ENCODE measurements around the gene GLTP.

DNA sequence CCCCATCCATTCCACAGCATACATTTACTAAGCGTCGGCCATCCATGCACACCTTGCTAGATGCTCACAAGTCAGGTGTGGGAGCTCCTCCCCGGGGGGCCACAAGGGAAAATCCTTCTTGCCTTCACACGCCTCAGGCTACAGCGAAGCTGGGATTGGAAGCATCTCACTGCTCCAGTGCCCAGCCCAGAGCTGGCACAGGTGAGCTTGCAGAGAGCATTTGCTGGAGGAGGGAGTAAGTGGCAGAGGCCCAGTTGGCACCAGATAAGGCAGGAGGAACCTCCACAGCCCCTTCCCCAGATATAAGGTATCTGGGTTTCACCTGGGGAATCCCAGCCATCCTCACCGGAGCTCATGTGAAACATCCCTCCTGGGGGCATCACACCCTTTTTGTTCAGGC lies 49.0 kb downstream of the GLTP start:
- TF ChIP-seq, protein P1, sequence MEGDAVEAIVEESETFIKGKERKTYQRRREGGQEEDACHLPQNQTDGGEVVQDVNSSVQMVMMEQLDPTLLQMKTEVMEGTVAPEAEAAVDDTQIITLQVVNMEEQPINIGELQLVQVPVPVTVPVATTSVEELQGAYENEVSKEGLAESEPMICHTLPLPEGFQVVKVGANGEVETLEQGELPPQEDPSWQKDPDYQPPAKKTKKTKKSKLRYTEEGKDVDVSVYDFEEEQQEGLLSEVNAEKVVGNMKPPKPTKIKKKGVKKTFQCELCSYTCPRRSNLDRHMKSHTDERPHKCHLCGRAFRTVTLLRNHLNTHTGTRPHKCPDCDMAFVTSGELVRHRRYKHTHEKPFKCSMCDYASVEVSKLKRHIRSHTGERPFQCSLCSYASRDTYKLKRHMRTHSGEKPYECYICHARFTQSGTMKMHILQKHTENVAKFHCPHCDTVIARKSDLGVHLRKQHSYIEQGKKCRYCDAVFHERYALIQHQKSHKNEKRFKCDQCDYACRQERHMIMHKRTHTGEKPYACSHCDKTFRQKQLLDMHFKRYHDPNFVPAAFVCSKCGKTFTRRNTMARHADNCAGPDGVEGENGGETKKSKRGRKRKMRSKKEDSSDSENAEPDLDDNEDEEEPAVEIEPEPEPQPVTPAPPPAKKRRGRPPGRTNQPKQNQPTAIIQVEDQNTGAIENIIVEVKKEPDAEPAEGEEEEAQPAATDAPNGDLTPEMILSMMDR (conservative IDR thresholded peaks at IDR 0.05 in 1 of 2, IDR thresholded peaks at IDR 0.05 in 1 of 2; ENCODE audit: extremely low read depth in 1 of 2, insufficient read depth in 1 of 2, low read depth in 1 of 2, low read length in 2 of 2) = no peak
- TF ChIP-seq EZH2 (IDR thresholded peaks at IDR 0.05; ENCODE audit: borderline replicate concordance, low read length) = no peak

All from mammary epithelial cell (primary cell).